HUES6 (cell line): Measurements from ENCODE around the gene P4HA1.
A peak's percentile ranks its signal among the peaks of the same experiment; 100 is the strongest.

Experiments used
- H3K27ac ChIP-seq: 2 replicates; pipeline ENCODE4 v1.7.0; 2013; ENCODE audit warnings: low read depth, mild to moderate bottlenecking, low read length, inconsistent platforms
- H3K27me3 ChIP-seq: 2 replicates; pipeline ENCODE4 v1.6.1; 2013; ENCODE audit warnings: low read length; ENCODE audit not compliant: control insufficient read depth, insufficient read depth
- H3K36me3 ChIP-seq: 2 replicates; pipeline ENCODE4 v1.6.1; 2013; ENCODE audit warnings: low read length; ENCODE audit not compliant: control insufficient read depth, insufficient read depth
- H3K4me1 ChIP-seq: 2 replicates; pipeline ENCODE4 v1.6.1; 2013; ENCODE audit warnings: low read length; ENCODE audit not compliant: control insufficient read depth, insufficient read depth
- H3K4me3 ChIP-seq: 2 replicates; pipeline ENCODE4 v1.5.1; 2013; ENCODE audit warnings: low read depth, low read length
- H3K9ac ChIP-seq: one replicate; pipeline ENCODE4 v1.6.1; 2013; ENCODE audit warnings: mild to moderate bottlenecking, low read length
- H3K9me3 ChIP-seq: 2 replicates; pipeline ENCODE4 v1.6.1; 2013; ENCODE audit warnings: low read depth, low read length; ENCODE audit not compliant: control insufficient read depth, insufficient read depth

The P4HA1 gene

DNA sequence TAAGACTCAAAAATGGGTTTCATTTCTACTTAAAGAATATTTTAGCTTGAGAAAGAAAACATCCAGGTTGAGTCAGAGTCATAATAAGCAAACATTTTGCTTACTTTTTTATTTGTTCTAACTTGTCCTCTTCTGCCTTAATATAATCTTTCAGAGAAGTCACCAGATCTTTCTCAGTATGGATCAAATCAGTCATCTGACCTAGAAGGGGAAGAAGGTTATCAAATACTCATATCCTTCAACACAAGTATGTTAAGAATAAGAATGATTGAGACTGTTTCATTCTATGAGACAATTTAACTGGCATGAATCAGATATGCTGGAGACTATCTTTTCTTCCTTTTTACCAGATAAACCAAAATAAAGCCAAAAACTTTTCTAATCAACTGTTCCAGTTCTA is 23.0 kb downstream of the P4HA1 start:
- H3K27ac ChIP-seq, result no peak overlapping the region
- no peaks in the 10 kb centered on the region for H3K9me3 ChIP-seq
- H3K36me3 ChIP-seq, result peaks cover 29% of the 10 kb centered on the region
- no peaks in the 10 kb centered on the region for H3K4me1 ChIP-seq
- H3K4me3 ChIP-seq, result no peak overlapping the region
- no peak overlapping the region for H3K9ac ChIP-seq
- H3K27me3 ChIP-seq, result no peaks in the 10 kb centered on the region

GRCh38 chr10:73065441-73065840 is 31.2 kb downstream of the P4HA1 start:
- Histone ChIP-seq H3K4me1 (no peaks in the 10 kb centered on the region), H3K27me3 (no peaks in the 10 kb centered on the region), H3K27ac (no peak overlapping the region), H3K9me3 (no peaks in the 10 kb centered on the region), H3K4me3 (no peak overlapping the region), H3K36me3 (peaks cover 57% of the 10 kb centered on the region), H3K9ac (no peak overlapping the region)

- Histone ChIP-seq H3K4me1 (no peaks in the 10 kb centered on the region), H3K9me3 (no peaks in the 10 kb centered on the region), H3K27ac (no peak overlapping the region), H3K4me3 (no peak overlapping the region), H3K27me3 (no peaks in the 10 kb centered on the region), H3K36me3 (peaks cover 40% of the 10 kb centered on the region), H3K9ac (no peak overlapping the region)
Measured at GRCh38 chr10:73061743-73062142, 34.9 kb downstream of the P4HA1 start.

- H3K9ac ChIP-seq, result no peak overlapping the region
- no peak overlapping the region for H3K4me3 ChIP-seq
- no peak overlapping the region for H3K27ac ChIP-seq
- H3K36me3 ChIP-seq, result peaks cover 33% of the 10 kb centered on the region
- H3K9me3 ChIP-seq, result no peaks in the 10 kb centered on the region
- no peaks in the 10 kb centered on the region for H3K27me3 ChIP-seq
- no peaks in the 10 kb centered on the region for H3K4me1 ChIP-seq
Measured at GRCh38 chr10:73060738-73061635, 35.7 kb downstream of the P4HA1 start.

DNA sequence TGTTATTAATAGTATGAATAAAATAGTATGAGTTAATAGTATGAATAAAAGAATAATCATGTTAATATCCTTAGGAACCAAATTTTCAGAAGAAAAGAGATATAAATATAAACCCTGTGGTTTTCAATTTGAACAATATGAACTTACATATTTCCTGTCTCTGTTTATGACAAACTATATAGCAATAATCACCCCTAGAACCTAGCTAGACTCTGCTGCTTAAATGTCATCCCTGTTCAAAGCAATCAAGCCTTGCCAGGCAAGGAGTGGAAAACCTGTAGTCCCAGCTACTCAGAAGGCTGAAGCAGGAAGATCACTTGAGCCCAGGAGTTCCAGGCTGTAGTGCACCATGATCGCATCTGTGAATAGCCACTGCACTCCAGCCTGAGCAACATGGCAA is 36.5 kb downstream of the P4HA1 start:
- Histone ChIP-seq H3K9ac (no peak overlapping the region), H3K9me3 (no peaks in the 10 kb centered on the region), H3K4me1 (no peaks in the 10 kb centered on the region), H3K27me3 (no peaks in the 10 kb centered on the region), H3K36me3 (peaks cover 35% of the 10 kb centered on the region), H3K4me3 (no peak overlapping the region), H3K27ac (no peak overlapping the region)

DNA sequence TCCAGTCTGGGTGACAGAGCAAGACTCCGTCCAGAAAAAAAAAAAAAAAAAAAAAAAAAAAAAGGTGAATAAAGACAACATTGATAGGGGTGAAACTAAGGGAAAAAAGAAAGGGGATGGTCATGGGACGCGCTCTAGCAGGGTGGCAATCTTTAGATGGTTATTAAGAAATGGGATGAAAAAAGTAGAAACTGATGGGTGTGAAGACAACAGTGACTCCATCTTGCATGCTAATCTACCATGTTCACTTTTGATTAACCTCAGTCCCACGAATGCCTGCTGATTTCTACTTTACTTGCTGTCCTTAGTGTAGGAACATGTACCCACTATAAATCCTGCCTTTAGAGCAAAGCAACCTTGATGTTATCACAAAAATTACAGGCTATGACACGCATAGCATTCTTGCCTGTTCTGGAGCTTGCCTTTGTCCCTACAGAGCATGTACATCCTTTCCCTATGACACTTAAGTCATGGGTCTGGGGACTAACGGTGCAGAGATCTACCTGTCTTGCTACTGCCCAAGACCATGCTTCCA is 38.5 kb downstream of the P4HA1 start:
- Histone ChIP-seq H3K4me1 (no peaks in the 10 kb centered on the region), H3K9ac (no peak overlapping the region), H3K4me3 (no peak overlapping the region), H3K27me3 (no peaks in the 10 kb centered on the region), H3K9me3 (no peaks in the 10 kb centered on the region), H3K27ac (no peak overlapping the region), H3K36me3 (peaks cover 27% of the 10 kb centered on the region)

DNA sequence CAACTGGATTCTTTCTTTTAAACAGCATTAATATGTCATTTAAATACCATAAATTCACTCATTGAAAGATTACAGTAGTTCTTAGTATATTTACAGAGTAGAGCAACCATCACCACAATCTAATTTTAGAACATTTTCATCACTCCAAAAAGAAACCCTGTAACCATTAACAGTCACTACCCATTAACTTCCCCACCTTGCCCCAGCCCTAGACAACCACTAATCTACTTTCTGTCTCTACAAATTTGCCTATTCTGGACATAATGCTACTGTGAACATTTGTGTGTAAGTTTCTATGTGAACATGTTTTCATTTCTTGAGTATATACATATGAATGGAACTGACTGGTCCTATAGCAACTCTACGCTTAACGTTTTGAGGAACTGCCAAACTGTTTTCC is 42.4 kb downstream of the P4HA1 start:
- Histone ChIP-seq H3K27me3 (no peaks in the 10 kb centered on the region), H3K36me3 (peaks cover 38% of the 10 kb centered on the region), H3K4me3 (no peak overlapping the region), H3K4me1 (no peaks in the 10 kb centered on the region), H3K27ac (no peak overlapping the region), H3K9ac (no peak overlapping the region), H3K9me3 (no peaks in the 10 kb centered on the region)

GRCh38 chr10:73053275-73053674 is 43.4 kb downstream of the P4HA1 start:
- Histone ChIP-seq H3K4me1 (no peaks in the 10 kb centered on the region), H3K4me3 (no peak overlapping the region), H3K27me3 (no peaks in the 10 kb centered on the region), H3K36me3 (peaks cover 40% of the 10 kb centered on the region), H3K9ac (no peak overlapping the region), H3K9me3 (no peaks in the 10 kb centered on the region), H3K27ac (no peak overlapping the region)

- Histone ChIP-seq H3K9ac (no peak overlapping the region), H3K36me3 (peaks cover 14% of the 10 kb centered on the region), H3K9me3 (no peaks in the 10 kb centered on the region), H3K27me3 (no peaks in the 10 kb centered on the region), H3K4me1 (peaks cover 32% of the 10 kb centered on the region), H3K4me3 (peak overlapping the region; percentile 36), H3K27ac (peak overlapping the region; percentile 68)
Measured at GRCh38 chr10:73044378-73045285, 52.0 kb downstream of the P4HA1 start.

- Histone ChIP-seq H3K27ac (peak overlapping the region; percentile 68), H3K4me3 (no peak overlapping the region), H3K9me3 (no peaks in the 10 kb centered on the region), H3K4me1 (peaks cover 32% of the 10 kb centered on the region), H3K36me3 (peaks cover 11% of the 10 kb centered on the region), H3K9ac (no peak overlapping the region), H3K27me3 (no peaks in the 10 kb centered on the region)
Measured at GRCh38 chr10:73043766-73044377, 52.8 kb downstream of the P4HA1 start.
